Inflammatory macrophage treated with lipopolysaccharide for 4 hours (primary cell): ENCODE data around the gene ATP6V1G2.

ENCODE experiments used
- DNase-seq: peaks from one replicate; pipeline ENCODE4 v3.0.0-alpha.2; 2020

The ATP6V1G2 gene

GRCh38 chr6:31547727-31548543 is 1.5 kb upstream of the ATP6V1G2 start:
- peak; percentile 82 for DNase-seq

GRCh38 chr6:31546958-31547726 is 734 bp upstream of the ATP6V1G2 start, which contains the start of gene NFKBIL1:
TSS of gene NFKBIL1 (plus strand) at chr6:31547608. CDS start at chr6:31547695, 87 bp downstream.
- peak; percentile 98 for DNase-seq

GRCh38 chr6:31545291-31545690 is 1.1 kb downstream of the ATP6V1G2 start:
- DNase-seq: no peak

GRCh38 chr6:31544676-31545075 is 1.7 kb downstream of the ATP6V1G2 start:
- no peak for DNase-seq

- no peak for DNase-seq
Observed at GRCh38 chr6:31543639-31544038, 2.8 kb downstream of the ATP6V1G2 start.

- DNase-seq: peak; percentile 98
Observed at GRCh38 chr6:31541658-31542521, 4.5 kb downstream of the ATP6V1G2 start, which contains the start of gene DDX39B. TSS of gene DDX39B (minus strand) at chr6:31542003. CDS start at chr6:31540532, 1,471 bp downstream.

GRCh38 chr6:31541059-31541657 is 5.2 kb downstream of the ATP6V1G2 start:
- peak; percentile 68 for DNase-seq

- no peak for DNase-seq
Observed at GRCh38 chr6:31540640-31541039, 5.8 kb downstream of the ATP6V1G2 start.

- no peak for DNase-seq
Observed at GRCh38 chr6:31538805-31539400, 7.5 kb downstream of the ATP6V1G2 start.

GRCh38 chr6:31535538-31536324 is 10.7 kb downstream of the ATP6V1G2 start:
- DNase-seq: no peak

GRCh38 chr6:31534521-31535040 is 11.8 kb downstream of the ATP6V1G2 start:
- no peak for DNase-seq

- no peak for DNase-seq
Observed at GRCh38 chr6:31534011-31534410, 12.4 kb downstream of the ATP6V1G2 start.

GRCh38 chr6:31533455-31533841 is 13.0 kb downstream of the ATP6V1G2 start:
- no peak for DNase-seq

- no peak for DNase-seq
Observed at GRCh38 chr6:31532644-31533454, 13.6 kb downstream of the ATP6V1G2 start.

GRCh38 chr6:31531771-31532643 is 14.4 kb downstream of the ATP6V1G2 start:
- DNase-seq: no peak

GRCh38 chr6:31531162-31531561 is 15.2 kb downstream of the ATP6V1G2 start:
- DNase-seq: no peak

GRCh38 chr6:31530659-31531058 is 15.7 kb downstream of the ATP6V1G2 start:
- no peak for DNase-seq

- DNase-seq: no peak
Observed at GRCh38 chr6:31529329-31530150, 16.9 kb downstream of the ATP6V1G2 start.
